CD4-positive, alpha-beta T cell (primary cell): ENCODE data around the gene ACOX3. TPM values are rescaled to one million over a fixed set of nuclear protein-coding genes. Genes with fewer than 3 reads are reported as not detected.

Experiments
- ATAC-seq: fragments of 200-7000 bp; cut with Tn5 transposase; one replicate; pipeline ENCODE4 v1.10.0; 2022; ENCODE audit warnings: mild to moderate bottlenecking; ENCODE audit not compliant: poor library complexity
- CTCF ChIA-PET: fragments of 350-600 bp; sonication (Branson Sonifier 250); formaldehyde crosslinking; loops from one replicate; lab custom pipeline; 2021; ENCODE audit warnings: antibody characterized with exemption, inconsistent platforms; lab: Charles Lee
- POLR2A ChIA-PET: fragments of 350-600 bp; sonication (Branson Sonifier 250); formaldehyde crosslinking; loops from one replicate; lab custom pipeline; 2021; ENCODE audit warnings: antibody characterized with exemption, inconsistent platforms; lab: Charles Lee
- DNase-seq, 14 experiments: peaks; one replicate each; pipeline ENCODE4 v3.0.0-alpha.2; 2013 to 2020; ENCODE audit warnings: mixed read lengths in 2 of 14
- H3K27ac ChIP-seq, 2 donors: one replicate each; pipeline versions ENCODE4 v1.5.1 to v1.7.0; 2013; ENCODE audit warnings: low read length in 2 of 2, low read depth in 1 of 2, mild to moderate bottlenecking in 1 of 2
- H3K27me3 ChIP-seq, 2 experiments: 1 replicate in 1 of 2; 2 replicates in 1 of 2; pipeline versions ENCODE4 v1.6.1 to v1.7.0; 2013; ENCODE audit warnings: low read length in 2 of 2, control low read depth in 1 of 2, mild to moderate bottlenecking in 1 of 2, moderate library complexity in 1 of 2; ENCODE audit not compliant: insufficient read depth in 2 of 2, control insufficient read depth in 1 of 2
- H3K36me3 ChIP-seq: one replicate; pipeline ENCODE4 v1.6.1; 2013; ENCODE audit warnings: low read length, control low read depth; ENCODE audit not compliant: insufficient read depth
- H3K4me1 ChIP-seq: one replicate; pipeline ENCODE4 v1.6.1; 2013; ENCODE audit warnings: low read length, control low read depth; ENCODE audit not compliant: insufficient read depth
- H3K4me3 ChIP-seq: one replicate; pipeline ENCODE4 v1.5.1; 2013; ENCODE audit warnings: mild to moderate bottlenecking, low read length, moderate library complexity
- H3K9me3 ChIP-seq, 2 experiments: 1 replicate in 1 of 2; 2 replicates in 1 of 2; pipeline versions ENCODE4 v1.6.1 to v1.7.0; 2013; ENCODE audit warnings: low read length in 2 of 2, mild to moderate bottlenecking in 2 of 2, control low read depth in 1 of 2, moderate library complexity in 1 of 2; ENCODE audit not compliant: control insufficient read depth in 1 of 2, insufficient read depth in 1 of 2
- H3K27ac Mint-ChIP-seq: one replicate; pipeline ENCODE4 v1.8.0; 2020; ENCODE audit warnings: mixed read lengths
- H3K27me3 Mint-ChIP-seq: one replicate; pipeline ENCODE4 v1.8.0; 2021; ENCODE audit warnings: mixed read lengths
- H3K36me3 Mint-ChIP-seq: one replicate; pipeline ENCODE4 v1.8.0; 2021; ENCODE audit warnings: low read depth, mixed read lengths
- H3K4me1 Mint-ChIP-seq: one replicate; pipeline ENCODE4 v1.8.0; 2021; ENCODE audit warnings: low read depth, mixed read lengths
- H3K4me3 Mint-ChIP-seq: one replicate; pipeline ENCODE4 v1.8.0; 2020; ENCODE audit warnings: mild to moderate bottlenecking, mixed read lengths
- H3K9me3 Mint-ChIP-seq: one replicate; pipeline ENCODE4 v1.8.0; 2020; ENCODE audit warnings: mixed read lengths
- intact Hi-C, 2 experiments: fragments of 100-400 bp; cut with DNase I in 1 of 2; cut with micrococcal nuclease in 1 of 2; formaldehyde crosslinking; loops; one replicate each; pipeline versions ENCODE4 v1.15.1 to v1.9.0; 2023 to 2025; cut with DNase I, micrococcal nuclease
- total RNA-seq, 174 experiments: library from RNA in 2 of 174; stranded (reverse) in 2 of 174; gene quantifications; one replicate each; pipeline ENCODE4 v1.2.3 and lab custom pipeline; 2021 to 2026
- TF ChIP-seq, protein P1 (sequence below): fragments of 200-600 bp; IDR thresholded peaks from one replicate; pipeline ENCODE4 v1.8.0; 2022; ENCODE audit warnings: antibody characterized with exemption, mild to moderate bottlenecking

The ACOX3 gene
- total RNA-seq, 2 experiments from 2014 or later = 4.9 to 6.1 TPM

DNA sequence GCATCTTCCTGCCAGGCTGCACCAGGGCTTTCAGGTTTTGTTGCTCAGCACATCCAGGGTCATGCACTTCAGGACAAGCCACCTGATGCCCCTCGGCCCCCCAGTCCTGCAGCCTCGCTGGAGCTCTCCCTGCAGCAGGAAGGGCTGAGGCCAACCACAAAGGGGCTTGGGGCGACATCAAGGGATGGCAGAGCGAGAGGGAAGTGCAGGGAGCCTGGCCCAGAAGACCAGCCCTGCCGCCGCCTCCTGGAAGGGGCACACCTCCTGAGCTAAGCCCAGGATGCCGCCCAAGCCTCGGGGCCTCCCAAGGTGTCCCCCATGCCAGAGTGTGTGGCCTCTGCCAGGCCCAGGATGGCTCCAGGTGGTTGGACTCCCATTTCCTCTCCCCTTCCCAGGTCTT lies 37.2 kb upstream of the ACOX3 start:
- TF ChIP-seq, protein P1, sequence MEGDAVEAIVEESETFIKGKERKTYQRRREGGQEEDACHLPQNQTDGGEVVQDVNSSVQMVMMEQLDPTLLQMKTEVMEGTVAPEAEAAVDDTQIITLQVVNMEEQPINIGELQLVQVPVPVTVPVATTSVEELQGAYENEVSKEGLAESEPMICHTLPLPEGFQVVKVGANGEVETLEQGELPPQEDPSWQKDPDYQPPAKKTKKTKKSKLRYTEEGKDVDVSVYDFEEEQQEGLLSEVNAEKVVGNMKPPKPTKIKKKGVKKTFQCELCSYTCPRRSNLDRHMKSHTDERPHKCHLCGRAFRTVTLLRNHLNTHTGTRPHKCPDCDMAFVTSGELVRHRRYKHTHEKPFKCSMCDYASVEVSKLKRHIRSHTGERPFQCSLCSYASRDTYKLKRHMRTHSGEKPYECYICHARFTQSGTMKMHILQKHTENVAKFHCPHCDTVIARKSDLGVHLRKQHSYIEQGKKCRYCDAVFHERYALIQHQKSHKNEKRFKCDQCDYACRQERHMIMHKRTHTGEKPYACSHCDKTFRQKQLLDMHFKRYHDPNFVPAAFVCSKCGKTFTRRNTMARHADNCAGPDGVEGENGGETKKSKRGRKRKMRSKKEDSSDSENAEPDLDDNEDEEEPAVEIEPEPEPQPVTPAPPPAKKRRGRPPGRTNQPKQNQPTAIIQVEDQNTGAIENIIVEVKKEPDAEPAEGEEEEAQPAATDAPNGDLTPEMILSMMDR = no peak
- no peak overlapping the region for H3K27ac ChIP-seq
- H3K4me1 ChIP-seq = no peaks in the 10 kb centered on the region
- peaks cover 14% of the 10 kb centered on the region for H3K36me3 Mint-ChIP-seq
- H3K27ac Mint-ChIP-seq = no peak overlapping the region
- ATAC-seq (no peak), DNase-seq (no peak)
- no peaks in the 10 kb centered on the region for H3K27me3 Mint-ChIP-seq
- no peak overlapping the region for H3K4me3 ChIP-seq
- H3K4me1 Mint-ChIP-seq = no peaks in the 10 kb centered on the region
- H3K9me3 ChIP-seq = no peaks in the 10 kb centered on the region
- H3K4me3 Mint-ChIP-seq = no peak overlapping the region
- peaks cover 9% of the 10 kb centered on the region for H3K36me3 ChIP-seq
- H3K27me3 ChIP-seq = no peaks in the 10 kb centered on the region
- no peaks in the 10 kb centered on the region for H3K9me3 Mint-ChIP-seq
- ChIA-PET POLR2A (no interaction called here), CTCF (no interaction called here)
- intact Hi-C loops = no loop called here

DNA sequence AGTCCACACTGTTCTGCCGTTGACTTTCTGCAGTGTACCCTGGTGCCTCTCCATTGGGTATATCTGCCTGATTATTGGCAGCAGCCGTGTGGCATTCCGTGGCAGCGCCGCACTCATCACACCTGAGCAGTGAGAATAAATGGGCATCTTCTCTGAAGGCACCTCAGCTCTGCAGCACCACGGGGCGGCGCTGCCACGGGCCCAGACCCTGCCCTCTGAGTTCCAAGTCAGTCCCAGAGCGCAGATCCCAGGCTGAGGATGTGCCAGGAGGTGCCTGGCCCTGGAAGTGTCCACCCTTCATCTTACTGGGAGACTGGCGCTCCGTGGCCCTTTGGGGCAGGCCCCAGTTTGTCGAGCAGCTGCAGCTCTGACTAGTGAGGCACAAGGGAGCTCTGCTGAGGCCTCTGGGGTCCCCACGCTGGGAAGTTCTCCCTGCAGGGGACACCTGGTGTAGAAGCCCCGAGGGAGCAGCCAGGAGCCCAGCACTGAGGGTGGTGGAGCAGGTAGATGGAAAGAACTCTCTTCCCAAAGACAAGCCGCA lies 36.6 kb upstream of the ACOX3 start:
- H3K27me3 Mint-ChIP-seq = no peaks in the 10 kb centered on the region
- intact Hi-C loops = no loop called here

DNA sequence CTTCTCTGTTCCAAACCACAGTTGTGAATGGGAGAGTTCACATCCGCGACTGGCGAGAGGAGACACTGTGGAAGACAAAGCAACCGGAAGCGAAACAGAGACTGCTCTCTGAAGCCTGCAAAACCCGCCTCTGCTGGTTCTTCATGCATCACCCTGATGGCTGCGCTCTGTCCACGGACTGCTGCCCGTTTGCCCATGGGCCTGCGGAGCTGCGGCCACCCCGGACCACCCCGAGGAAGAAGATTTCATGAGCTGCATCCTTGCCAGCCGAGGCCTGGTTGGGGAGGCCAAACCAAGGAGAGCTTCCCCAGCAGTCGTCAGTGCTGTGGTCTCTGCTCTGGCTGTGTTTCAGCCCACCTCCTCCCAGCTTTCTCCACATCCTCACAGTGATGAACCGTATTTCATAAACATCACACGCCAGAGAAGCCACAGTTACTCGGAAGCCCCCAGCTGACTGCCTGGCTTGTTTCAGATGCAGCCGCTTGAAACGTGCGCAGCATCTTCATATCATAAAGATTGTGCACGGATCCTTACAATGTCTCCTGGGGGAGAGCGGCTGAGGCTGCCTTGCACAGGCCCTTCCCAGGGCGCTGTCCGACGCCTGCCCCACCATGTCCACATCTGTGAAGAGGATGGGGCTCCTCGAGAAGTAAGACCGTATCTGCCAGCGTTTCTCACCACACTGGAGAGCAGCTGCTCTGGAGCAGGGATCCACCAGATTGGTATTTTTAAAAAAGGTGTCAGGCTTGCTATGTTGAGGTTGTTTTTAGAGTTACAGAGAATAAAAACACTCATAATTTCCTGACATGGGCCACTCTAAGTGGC lies 35.4 kb upstream of the ACOX3 start:
- Histone ChIP-seq H3K4me1 (no peaks in the 10 kb centered on the region), H3K27ac (no peak overlapping the region), H3K4me3 (no peak overlapping the region), H3K9me3 (no peaks in the 10 kb centered on the region), H3K36me3 (peaks cover 14% of the 10 kb centered on the region), H3K27me3 (no peaks in the 10 kb centered on the region)
- Mint-ChIP-seq H3K4me3 (no peak overlapping the region), H3K27me3 (no peaks in the 10 kb centered on the region), H3K36me3 (peaks cover 14% of the 10 kb centered on the region), H3K4me1 (no peaks in the 10 kb centered on the region), H3K27ac (no peak overlapping the region), H3K9me3 (no peaks in the 10 kb centered on the region)
- DNase-seq = no peak
- ChIA-PET POLR2A (no interaction called here), CTCF (no interaction called here)
- no peak for ATAC-seq
- intact Hi-C loops = no loop called here
- TF ChIP-seq, protein P1 = no peak

More for the DNA sequence above, 36.6 kb upstream of the ACOX3 start:
- ChIA-PET CTCF (no interaction called here), POLR2A (no interaction called here)
- ATAC-seq = no peak
- H3K27ac Mint-ChIP-seq = no peak overlapping the region
- no peaks in the 10 kb centered on the region for H3K9me3 Mint-ChIP-seq
- H3K9me3 ChIP-seq = no peaks in the 10 kb centered on the region
- peaks cover 14% of the 10 kb centered on the region for H3K36me3 Mint-ChIP-seq
- peaks cover 9% of the 10 kb centered on the region for H3K36me3 ChIP-seq
- TF ChIP-seq, protein P1 = no peak
- no peak overlapping the region for H3K4me3 ChIP-seq
- H3K4me1 ChIP-seq = no peaks in the 10 kb centered on the region
- H3K4me1 Mint-ChIP-seq = no peaks in the 10 kb centered on the region
- no peak overlapping the region for H3K27ac ChIP-seq
- H3K4me3 Mint-ChIP-seq = no peak overlapping the region
- H3K27me3 ChIP-seq = no peaks in the 10 kb centered on the region
- no peak for DNase-seq
